HG03521 (cell line): ENCODE data around the gene SUMO3.

Source experiments
- ATAC-seq: cut with Tn5 transposase; IDR thresholded peaks from one replicate; pipeline ENCODE4 v1.9.1; 2021; ENCODE audit warnings: mild to moderate bottlenecking, moderate library complexity; ENCODE audit not compliant: unreplicated experiment

Gene SUMO3

DNA sequence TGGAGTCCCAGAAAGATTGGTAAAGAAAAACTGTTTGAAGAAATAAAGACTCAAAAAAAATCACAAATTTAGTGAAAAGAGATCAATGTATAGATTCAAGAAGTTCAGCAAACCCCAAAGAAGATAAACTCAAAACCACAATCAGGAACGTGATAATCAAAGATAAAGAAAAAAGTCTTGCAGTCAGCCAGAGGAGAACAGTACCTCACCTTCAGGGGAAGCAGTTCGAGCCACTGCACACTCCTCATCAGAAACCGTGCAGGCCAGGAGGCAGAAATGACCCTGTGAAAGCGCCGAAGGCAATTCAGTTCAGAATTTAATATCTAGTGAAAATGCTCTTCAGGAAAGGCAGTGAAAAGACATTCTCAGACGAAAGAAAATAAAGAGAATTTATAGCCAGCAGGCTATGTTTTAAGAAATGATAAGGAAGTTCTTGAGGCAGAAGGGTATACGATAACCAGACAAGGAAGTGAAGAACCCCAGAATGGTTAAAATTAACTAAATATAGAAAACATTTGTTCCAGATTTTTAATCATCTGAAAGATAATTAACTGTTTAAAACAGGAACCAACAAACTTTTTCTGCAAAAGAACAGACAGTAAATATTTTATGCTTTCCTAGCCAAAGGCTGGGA is 13.5 kb upstream of the SUMO3 start:
- ATAC-seq: no peak

DNA sequence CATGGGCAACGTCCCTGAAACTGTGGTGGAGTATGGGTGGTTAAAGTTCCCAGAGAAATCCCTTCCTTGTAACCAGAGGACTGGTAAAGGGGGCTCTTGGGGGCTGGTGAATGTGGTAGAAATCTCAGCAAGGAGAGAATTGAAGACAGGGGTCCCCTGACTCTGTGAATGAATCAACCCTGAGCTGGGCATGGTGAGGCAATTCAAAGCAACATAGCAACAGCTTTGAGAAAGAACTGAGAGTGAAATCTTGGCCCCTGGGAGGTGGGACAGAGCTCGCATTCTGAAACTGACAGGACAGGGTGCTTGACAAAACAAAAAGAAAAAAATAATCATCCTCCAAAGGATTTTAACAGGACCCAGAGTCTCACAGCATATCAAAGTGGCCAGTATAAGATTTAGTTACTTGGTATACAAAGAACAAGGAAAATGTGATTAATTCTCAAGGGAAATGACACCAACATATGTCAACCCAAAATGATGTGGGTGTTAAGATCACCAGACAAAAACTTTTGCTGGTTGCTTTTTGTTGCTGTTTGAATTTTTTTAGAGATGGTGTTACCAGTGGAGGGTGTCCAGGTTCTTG is 11.7 kb upstream of the SUMO3 start:
- no peak for ATAC-seq

DNA sequence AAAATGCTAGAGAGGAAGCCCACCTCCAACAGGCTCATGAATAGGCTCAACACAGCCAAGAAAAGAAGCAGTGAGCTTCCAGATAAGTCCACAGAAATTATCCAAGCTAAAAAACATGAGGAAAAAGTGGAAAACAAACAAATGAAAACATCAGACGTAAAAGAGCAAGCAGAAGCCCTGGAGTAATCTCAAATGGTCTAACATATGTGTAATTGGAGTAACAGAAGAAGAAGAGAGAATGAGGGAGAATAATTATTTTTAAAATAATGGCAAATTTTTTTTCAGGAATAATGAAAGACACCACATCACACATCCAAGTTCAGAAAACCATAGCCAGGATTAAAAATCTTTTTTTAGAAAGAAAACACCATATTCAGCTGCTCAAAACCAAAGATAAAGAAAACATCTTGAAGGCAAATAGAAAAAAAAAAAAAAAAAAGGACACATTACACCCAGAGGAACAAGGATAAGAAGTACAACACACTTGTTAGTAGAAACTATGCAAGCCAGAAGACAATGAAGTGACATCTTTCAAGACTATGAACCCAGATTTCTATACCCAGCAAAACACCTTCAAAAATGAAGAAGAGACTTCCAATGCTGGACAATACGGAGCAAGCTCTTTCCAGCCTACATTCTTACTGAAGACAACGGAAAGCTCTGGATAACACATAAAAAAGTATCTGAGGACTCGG is 10.6 kb upstream of the SUMO3 start:
- no peak for ATAC-seq

DNA sequence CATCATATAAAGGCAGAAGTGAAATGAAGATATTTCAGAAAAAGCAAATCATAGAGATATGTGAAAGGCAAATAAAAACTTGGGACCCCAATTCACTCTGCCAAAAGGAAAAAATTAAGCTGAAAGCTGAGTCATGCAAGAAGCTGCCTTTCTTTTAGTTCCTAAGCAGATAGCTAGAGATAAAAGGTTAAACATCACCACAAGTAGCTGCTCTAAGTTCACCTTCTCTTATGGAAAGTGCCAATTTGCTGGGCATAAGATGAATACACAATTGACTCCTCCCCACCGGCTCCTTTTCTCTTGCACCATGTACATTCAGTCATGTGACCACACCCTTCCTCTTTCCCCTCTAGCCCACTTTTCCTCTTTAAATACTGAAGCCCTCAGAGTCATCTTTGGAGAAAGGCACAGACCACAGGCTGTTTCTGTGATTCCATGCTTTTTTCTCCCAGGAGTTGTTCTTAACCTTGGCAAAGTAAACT is 5.4 kb upstream of the SUMO3 start:
- no peak for ATAC-seq

DNA sequence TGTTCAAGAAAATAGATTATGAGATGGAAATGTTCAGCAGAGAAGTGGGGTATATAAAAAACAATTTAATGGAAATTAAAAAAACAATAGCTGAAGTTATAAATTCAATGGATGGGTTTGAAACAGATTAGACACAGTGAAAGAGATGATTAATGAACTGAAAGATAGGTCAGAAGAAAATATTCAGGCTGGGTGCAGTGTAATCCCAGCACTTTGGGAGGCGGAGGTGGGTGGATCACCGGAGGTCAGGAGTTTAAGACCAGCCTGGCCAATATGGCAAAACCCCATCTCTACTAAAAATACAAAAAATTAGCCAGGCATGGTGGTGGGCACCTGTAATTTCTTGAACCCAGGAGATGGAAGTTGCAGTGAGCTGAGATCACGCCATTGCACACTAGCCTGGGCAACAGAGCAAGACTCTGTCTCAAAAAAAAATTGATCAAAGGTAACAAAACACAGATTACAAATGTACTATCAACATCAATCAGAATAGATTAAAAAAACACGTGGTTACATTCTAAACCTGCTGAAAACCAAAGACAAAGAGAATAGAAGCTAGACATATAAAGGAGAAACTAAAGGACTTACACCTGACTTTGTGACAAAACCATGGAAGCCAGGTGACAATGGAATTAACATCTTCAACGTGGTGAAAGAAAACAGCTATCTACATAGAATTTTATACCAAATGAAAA is 4.8 kb upstream of the SUMO3 start:
- no peak for ATAC-seq

DNA sequence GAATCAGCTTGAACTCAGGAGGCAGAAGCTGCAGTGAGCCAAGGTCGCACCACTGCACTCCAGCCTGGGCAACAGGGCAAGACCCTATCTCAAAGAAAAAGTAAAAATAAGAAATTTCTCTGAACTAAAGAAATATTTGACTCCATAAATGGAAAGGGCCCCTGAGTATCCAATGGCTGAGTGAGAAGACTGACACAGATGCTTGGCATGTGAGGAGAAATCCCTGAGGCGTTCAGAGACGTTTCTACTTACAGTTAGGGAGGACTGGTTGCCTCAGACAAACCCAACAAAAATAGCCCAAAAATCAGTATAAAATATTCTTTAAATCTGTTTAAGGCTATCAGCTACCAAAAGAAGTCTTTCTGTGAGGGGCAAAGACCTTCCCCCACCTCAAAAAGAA is 3.0 kb upstream of the SUMO3 start:
- no peak for ATAC-seq

DNA sequence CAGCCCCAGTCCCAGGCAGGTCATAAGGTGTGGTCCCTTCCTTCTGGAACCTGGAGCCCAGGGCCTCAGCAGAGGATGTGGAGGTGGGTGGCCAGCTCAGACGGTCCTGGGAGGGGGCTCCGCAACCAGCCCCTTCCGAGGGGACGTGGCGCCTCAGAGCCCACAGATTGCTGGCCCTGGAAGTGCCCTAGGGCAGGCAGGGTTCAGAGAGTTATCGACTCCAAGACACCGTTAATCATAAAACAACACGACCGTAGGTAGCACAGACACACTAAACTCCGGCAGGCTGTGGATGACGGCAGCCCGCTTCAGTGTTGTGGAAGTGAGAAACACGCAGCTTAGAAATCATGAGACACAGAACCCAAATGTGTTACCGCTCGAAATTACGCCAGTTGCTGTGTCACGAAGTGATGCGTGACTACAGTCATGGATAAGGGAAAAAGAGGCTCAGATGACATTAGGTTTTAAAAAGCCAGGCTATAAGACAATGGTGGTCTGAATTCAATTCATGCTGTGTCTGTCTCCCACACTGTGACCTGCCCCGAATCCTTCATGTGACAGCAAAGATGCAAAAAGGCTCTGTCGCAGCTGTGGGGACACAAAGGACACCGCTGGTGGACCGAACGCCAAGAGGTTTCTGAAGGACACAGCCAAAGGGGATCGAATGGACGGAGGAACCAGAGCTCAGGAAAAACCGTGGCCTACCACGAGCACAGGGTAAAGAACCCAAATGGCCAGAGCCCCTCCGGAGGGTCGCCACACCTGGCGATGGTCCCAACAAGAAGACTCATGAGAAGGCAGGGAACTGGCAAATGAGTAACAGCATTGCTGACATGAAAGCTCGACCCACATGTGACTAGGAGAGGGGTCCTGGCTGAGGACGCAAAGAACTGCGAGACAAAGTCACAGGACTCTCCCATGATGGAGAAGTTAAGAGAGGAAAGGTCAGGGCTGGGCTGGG is 1.7 kb upstream of the SUMO3 start:
- ATAC-seq: no peak

DNA sequence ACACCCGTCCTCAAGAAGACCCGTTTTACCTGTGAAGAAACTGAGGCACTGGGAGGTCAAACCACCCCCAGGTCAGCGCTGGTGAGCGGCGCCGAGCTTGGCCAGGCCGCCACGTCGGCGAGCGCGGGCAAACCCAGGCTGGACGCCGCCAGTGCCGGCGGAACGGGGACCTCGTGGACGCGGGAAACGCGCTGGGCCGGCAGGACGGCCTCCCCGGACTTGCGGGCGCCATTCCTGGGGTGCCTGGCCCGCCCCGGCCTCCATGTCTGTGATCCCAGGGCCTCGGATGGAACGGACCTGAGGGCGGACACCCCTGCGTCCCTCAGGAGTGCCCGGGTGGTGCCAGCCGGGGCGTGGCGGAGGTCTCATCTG is 764 bp upstream of the SUMO3 start:
- ATAC-seq: no peak

DNA sequence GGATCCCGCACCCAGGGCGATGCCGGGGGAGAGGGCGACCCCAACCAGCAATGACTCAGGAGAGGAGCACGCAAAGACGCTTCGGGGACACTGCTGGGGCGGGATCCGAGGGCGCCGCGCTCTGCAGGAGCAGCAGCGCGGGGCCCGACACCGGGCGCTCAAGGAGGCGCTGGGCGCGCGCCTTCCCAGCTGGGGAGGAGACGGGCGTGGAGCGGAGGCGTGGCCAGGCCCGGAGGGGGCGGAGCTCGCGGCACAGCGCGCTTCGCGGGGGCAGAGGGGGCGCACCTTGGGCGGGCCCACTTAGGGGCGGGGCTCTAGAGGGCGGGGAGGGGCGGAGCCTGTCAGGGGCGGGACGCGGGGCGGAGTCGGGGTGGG is 369 bp downstream of the SUMO3 start:
- ATAC-seq: peak; percentile 73

DNA sequence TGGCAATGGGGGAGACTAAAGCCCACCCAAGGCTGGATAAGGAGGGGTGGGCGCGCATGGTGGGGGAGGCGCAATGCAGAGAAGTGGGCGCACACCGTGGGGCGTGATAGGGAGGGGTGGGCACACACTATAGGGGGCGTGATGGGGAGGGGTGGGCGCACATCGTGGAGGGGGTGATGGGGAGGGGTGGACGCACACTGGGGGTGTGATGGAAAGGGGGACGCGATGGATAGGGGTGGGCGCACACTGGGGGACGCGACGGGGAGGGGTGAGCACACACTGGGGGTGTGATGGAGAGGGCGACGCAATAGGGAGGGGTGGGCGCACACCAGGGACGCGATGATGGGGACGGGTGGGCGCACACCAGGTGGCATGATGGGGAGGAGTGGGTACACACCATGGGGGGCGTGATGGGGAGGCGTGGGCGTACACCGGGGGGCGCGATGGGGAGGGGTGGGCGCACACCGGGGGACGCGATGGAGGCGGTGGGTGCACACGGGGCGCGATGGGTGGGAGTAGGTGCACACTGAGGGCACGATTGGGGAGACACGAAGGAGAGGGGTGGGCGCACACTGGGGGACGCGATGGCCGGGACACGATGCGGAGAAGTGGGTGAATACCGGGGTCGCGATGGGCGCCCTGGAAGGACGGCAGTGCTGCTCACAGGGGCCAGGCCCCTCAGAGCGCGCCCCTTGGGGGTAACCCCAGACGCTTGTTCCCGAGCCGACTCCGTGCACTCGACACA is 929 bp downstream of the SUMO3 start:
- no peak for ATAC-seq

DNA sequence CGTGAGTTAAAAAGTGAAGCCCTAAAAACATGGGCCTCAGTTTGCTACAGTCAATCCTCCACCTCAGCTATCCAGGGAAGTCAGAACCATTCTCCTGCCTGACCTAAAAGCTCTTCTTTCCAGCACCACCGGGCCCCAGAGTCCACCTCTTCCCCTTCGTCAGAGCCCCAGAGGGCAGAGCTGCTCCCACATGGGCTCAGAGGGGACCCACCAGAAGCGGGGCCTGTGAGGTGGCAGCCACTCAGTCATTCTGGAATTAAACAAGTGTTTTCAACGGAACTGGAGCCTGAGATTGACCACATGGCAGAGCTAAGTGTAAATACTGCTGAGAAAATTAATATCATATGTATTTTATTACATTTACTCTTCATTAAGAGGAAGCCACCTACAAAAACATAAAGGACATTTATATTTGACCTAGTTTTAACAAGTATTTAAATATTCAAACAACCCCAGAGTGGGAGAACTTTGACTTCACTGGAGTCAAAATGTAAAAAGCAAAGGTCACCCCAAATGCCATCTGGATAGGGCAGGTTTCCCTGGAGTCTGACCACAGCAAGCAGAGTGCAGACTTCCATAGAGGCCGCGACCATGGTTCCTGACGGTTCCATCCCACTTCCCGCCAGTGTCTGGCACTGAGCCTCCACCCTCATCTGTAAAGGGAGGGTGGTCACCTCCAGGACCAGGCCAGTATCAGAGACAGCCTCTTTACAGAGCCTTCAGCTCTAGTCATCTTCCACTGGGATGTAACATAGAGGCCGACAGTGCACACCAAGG is 1.8 kb downstream of the SUMO3 start:
- ATAC-seq: no peak

DNA sequence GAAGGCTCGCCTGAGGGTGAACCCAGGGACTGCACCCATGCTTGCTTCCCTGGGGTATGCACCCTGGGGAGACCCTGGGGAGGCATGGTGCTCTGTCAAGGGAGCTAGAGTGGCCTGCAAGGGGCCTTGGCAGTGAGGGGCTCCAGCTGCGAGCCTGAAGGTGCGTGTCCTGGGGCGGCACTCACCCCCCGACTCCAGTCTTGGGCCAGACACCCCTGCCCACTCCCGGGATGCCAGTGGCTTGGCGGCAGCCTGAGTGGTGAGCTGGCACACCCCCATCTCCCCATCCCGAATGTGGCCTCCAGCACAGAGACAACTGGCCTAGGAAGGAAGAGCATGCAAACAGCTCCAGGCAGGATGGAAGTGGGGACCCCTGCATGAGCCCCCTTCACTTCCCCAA is 2.6 kb downstream of the SUMO3 start:
- ATAC-seq: no peak

DNA sequence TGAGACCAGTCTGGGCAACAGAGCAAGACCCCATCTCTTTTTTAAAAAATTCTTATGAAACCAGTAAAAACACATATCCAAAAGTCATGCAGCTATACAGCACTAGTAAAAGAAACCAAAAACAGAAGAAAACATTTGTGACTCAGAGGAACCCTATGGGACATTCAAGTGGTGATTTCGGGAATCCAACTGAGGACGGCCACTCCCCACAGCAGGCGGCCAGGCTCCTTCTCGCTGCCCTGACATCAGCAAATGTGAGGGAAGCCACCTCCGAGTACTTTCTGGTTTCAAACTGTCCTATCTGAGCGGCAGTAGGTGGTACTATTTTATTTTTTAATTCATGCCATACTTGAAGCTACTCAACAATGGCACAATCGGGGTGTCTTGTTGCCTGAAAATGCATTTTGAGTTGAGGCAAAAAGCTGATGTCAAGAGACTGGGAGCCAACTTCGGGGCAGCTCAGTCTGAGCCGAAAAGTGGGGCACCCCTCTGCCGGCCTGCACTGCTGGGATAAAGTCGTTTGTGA is 3.3 kb downstream of the SUMO3 start:
- no peak for ATAC-seq

DNA sequence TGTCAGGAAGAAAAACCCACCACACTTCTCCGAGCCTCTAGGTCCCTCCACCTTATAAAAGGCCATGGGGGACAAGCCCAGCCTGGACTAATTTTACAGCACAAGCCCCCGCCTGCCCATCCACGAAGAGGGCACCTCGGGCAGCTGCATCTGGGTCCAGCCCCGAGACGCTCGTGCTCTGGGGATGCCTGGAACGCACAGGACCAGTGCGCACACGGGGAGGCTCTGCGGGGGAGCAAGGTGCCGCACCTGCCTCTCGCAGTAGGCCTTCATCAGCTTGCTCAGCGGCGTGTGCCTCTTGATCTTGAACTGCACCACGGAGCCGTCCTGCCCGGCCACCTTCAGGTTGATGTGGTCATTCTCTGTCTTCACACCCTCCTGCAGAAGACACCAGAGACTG is 4.1 kb downstream of the SUMO3 start:
- no peak for ATAC-seq

DNA sequence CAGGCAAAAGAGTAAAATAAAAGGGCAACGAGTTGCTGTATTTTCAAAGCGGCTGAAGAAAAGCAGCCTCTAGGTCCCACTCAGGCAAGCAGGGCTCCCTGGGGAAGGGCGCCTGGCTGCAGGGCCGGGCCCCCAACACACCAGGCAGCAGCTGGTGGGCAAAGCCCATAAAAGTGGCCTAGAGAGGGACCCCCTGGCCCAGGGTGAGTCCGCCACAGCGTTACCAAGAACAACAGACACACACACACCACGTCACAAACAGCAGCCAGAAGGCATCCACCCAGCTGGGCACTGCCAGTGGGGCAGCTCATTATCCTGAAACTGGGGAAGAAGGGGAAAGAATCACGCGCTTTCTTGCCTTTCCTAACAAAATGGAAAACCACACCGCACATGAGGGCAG is 4.7 kb downstream of the SUMO3 start:
- ATAC-seq: no peak

DNA sequence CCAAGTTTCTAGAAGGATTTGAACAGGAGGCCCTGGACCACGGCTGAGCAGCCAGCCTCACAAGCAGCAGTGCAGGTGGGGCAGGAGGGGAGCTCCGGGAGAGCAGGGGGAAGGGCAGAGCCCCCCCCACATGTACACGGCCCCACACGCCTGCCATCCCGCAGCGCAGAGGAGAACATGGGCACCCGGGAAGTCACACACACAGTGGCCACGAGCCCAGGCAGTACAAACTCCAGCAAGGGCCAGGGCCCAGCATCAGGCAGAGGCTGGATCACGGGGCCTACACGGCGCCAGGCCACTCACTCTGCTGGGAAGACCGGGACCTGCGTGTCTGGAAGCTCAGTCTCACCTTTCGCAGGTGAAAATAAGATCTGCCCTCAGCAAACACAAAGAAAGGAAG is 5.2 kb downstream of the SUMO3 start:
- no peak for ATAC-seq

DNA sequence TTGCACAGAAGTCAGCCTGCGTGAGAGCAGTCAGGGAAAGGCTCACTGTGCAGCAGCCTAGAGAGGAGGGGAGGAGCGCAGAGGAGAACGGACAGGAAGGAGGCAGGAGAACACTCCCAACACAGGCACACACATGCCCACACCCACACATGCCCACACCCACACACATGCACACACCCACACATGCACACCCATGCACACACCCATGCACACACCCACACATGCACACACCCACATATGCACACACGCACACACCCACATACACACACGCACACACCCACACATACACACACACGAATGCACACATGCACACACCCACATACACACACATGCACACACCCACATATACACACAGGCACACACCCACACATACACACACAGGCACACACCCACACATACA is 7.1 kb downstream of the SUMO3 start:
- no peak for ATAC-seq

DNA sequence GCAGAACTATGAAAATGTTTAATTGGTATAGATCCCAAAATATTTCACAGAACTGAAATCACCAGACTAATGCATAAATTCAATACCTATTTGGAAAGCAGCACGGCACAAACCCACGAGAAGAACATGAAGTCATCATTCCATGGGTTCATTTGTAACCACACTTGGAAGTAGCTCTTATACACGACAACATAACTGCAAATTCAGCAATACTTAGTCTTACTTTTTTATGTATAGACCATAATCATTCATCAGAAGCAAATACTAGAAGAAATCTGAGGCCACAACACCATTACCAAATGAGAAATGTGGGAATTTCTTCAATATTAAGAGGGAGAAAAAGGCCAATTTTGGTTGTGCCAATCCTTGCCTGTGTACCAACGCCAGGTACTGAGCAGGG is 12.0 kb downstream of the SUMO3 start:
- no peak for ATAC-seq

DNA sequence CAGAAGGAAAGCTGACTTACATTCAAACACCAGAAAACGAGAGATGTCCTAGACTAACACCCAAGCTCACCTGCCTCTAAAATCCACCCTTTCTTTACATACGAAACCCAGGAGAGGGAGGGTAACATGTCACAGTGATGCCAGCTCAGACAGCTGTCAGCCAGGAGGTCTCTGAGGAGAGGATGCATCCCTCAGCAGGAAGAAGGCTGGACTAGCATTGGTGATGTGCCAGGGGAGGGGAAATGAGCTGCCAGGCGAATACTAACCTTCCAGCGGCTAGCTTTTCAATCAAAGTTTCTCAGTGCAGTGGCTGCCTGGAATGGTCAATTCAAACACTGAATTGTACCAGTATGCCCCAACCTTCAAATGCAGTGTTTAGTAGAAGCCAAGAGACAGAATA is 12.6 kb downstream of the SUMO3 start:
- no peak for ATAC-seq
